Common myeloid progenitor, CD34-positive (primary cell): Measurements from ENCODE around the gene ZNF319.

Experiments used
- CTCF ChIA-PET: fragments of 350-600 bp; sonication (Branson Sonifier 250); formaldehyde crosslinking; loops from one replicate; lab custom pipeline; 2021; ENCODE audit warnings: antibody characterized with exemption; lab: Charles Lee
- POLR2A ChIA-PET: fragments of 350-600 bp; sonication (Branson Sonifier 250); formaldehyde crosslinking; loops from one replicate; lab custom pipeline; 2021; ENCODE audit warnings: antibody characterized with exemption; lab: Charles Lee
- DNase-seq, 3 donors: peaks; one replicate each; pipeline versions ENCODE4 v3.0.0 to v3.0.0-alpha.2; 2013
- H3K27ac ChIP-seq, 2 experiments: 1 replicate in 1 of 2; 2 replicates in 1 of 2; pipeline ENCODE4 v1.7.0; 2013; ENCODE audit warnings: inconsistent platforms in 2 of 2, low read length in 2 of 2, mild to moderate bottlenecking in 2 of 2, low read depth in 1 of 2, moderate library complexity in 1 of 2; ENCODE audit not compliant: severe bottlenecking in 2 of 2, insufficient read depth in 1 of 2, poor library complexity in 1 of 2
- H3K27me3 ChIP-seq, 5 experiments: replicated peaks in 2 of 5; 1 replicate in 3 of 5; 2 replicates in 2 of 5; pipeline versions ENCODE4 v1.6.1 to v1.7.0; 2013; ENCODE audit warnings: low read length in 4 of 5, mild to moderate bottlenecking in 2 of 5, moderate library complexity in 2 of 5, inconsistent platforms in 1 of 5; ENCODE audit not compliant: insufficient read depth in 5 of 5, control insufficient read depth in 4 of 5
- H3K36me3 ChIP-seq, 4 experiments: 1 replicate in 2 of 4; 2 replicates in 2 of 4; pipeline versions ENCODE4 v1.6.1 to v1.7.0; 2013; ENCODE audit warnings: low read length in 3 of 4, control low read depth in 1 of 4, mild to moderate bottlenecking in 1 of 4; ENCODE audit not compliant: control insufficient read depth in 4 of 4, insufficient read depth in 4 of 4
- H3K4me1 ChIP-seq, 4 experiments: 1 replicate in 3 of 4; 2 replicates in 1 of 4; pipeline versions ENCODE4 v1.6.1 to v1.7.1; 2013; ENCODE audit warnings: low read length in 3 of 4, mild to moderate bottlenecking in 3 of 4, control low read depth in 1 of 4, inconsistent platforms in 1 of 4, moderate library complexity in 1 of 4; ENCODE audit not compliant: control insufficient read depth in 4 of 4, insufficient read depth in 4 of 4; ENCODE audit errors: control extremely low read depth in 1 of 4
- H3K4me3 ChIP-seq, 7 experiments: 1 replicate in 4 of 7; 2 replicates in 3 of 7; pipeline versions ENCODE4 v1.5.1 to v1.7.0; 2013; ENCODE audit warnings: mild to moderate bottlenecking in 7 of 7, low read length in 6 of 7, moderate library complexity in 6 of 7, inconsistent platforms in 2 of 7, low read depth in 2 of 7, control low read depth in 1 of 7; ENCODE audit not compliant: insufficient read depth in 4 of 7, control insufficient read depth in 1 of 7; ENCODE audit errors: extremely low read depth in 1 of 7
- H3K9me3 ChIP-seq, 5 experiments: 1 replicate in 4 of 5; 2 replicates in 1 of 5; pipeline versions ENCODE4 v1.6.1 to v1.7.1; 2013; ENCODE audit warnings: low read length in 4 of 5, mild to moderate bottlenecking in 2 of 5, inconsistent platforms in 1 of 5, low read depth in 1 of 5, moderate library complexity in 1 of 5; ENCODE audit not compliant: control insufficient read depth in 4 of 5, insufficient read depth in 2 of 5; ENCODE audit errors: control extremely low read depth in 1 of 5
- WGBS: methylation state at CpG from one replicate; pipeline ENCODE4 v1.1.5; 2013; ENCODE audit not compliant: insufficient coverage; 5-methylcytosine and 5-hydroxymethylcytosine counted together

The ZNF319 gene

GRCh38 chr16:57966986-57967385 is 33.5 kb downstream of the ZNF319 start:
- no peak for DNase-seq
- H3K4me1 ChIP-seq: peaks cover 0 to 11% (median 3%) of the 10 kb centered on the region in 4 experiments
- WGBS: 85% methylated on average over 9 of the region's 9 CpGs
- H3K9me3 ChIP-seq: no peaks in the 10 kb centered on the region
- ChIA-PET POLR2A (no interaction called here), CTCF (interaction anchor here (1.1 to 2.1 kb wide), 2 partner anchors 12 to 24 kb away, joined by 3 to 7 read pairs; no protein-coding TSS in a partner anchor)
- no peak overlapping the region for H3K4me3 ChIP-seq
- no peaks in the 10 kb centered on the region for H3K36me3 ChIP-seq
- H3K27me3 ChIP-seq: no peaks in the 10 kb centered on the region
- no peak overlapping the region for H3K27ac ChIP-seq

GRCh38 chr16:57966204-57966771 is 34.2 kb downstream of the ZNF319 start:
- H3K4me1 ChIP-seq: peaks cover 0 to 10% (median 3%) of the 10 kb centered on the region in 4 experiments
- no peak overlapping the region for H3K27ac ChIP-seq
- POLR2A ChIA-PET: no interaction called here
- H3K27me3 ChIP-seq: no peaks in the 10 kb centered on the region
- CTCF ChIA-PET: interaction anchor here (1.3 to 2.1 kb wide), 2 partner anchors 13 to 60 kb away, joined by 5 to 7 read pairs; no protein-coding TSS in a partner anchor
- H3K36me3 ChIP-seq: no peaks in the 10 kb centered on the region
- WGBS: 10% methylated on average over 2 of the region's 4 CpGs
- DNase-seq: no peak
- no peaks in the 10 kb centered on the region for H3K9me3 ChIP-seq
- H3K4me3 ChIP-seq: no peak overlapping the region

DNA sequence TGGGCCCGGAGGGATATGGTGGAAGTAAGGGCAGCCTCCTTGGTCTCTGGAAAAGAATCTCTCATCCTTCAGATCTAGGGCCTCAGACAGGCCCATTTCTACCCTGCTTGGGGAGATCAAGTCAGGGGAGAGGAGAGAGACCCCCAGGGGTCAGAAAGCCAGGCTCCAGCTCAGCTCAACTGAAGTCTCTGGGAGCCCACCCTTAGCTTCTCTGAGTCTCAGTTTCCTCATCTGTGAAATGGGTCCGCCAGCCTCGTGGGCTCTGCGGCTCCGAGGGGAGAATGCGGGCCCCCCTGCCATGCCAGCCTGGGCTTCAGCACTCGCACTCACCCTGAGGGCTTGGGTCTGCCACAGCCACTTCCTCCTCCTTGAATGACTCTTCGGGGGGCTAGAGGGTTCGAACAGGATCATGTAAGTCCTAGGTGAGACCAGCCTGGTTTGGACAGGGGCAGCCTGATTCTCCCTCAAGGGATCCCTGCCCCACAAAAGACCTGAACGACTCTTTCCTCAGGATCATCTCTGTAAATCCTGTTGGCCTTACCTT is 36.2 kb downstream of the ZNF319 start:
- H3K36me3 ChIP-seq: no peaks in the 10 kb centered on the region
- H3K27me3 ChIP-seq: no peaks in the 10 kb centered on the region
- 88% methylated on average over 10 of the region's 10 CpGs for WGBS
- H3K4me1 ChIP-seq: peaks cover 0 to 10% (median 3%) of the 10 kb centered on the region in 4 experiments
- DNase-seq: no peak
- H3K9me3 ChIP-seq: no peaks in the 10 kb centered on the region
- no peak overlapping the region for H3K27ac ChIP-seq
- ChIA-PET CTCF (no interaction called here), POLR2A (no interaction called here)
- no peak overlapping the region for H3K4me3 ChIP-seq

GRCh38 chr16:57962756-57963155 is 37.7 kb downstream of the ZNF319 start:
- no peaks in the 10 kb centered on the region for H3K36me3 ChIP-seq
- H3K4me1 ChIP-seq: peaks cover 0 to 10% (median 3%) of the 10 kb centered on the region in 4 experiments
- H3K9me3 ChIP-seq: no peaks in the 10 kb centered on the region
- H3K27ac ChIP-seq: no peak overlapping the region
- DNase-seq: no peak
- H3K27me3 ChIP-seq: no peaks in the 10 kb centered on the region
- POLR2A ChIA-PET: no interaction called here
- H3K4me3 ChIP-seq: no peak overlapping the region
- WGBS: 90% methylated on average over 8 of the region's 9 CpGs
- CTCF ChIA-PET: interaction anchor here (1.0 to 1.2 kb wide), 3 partner anchors 9 to 17 kb away, joined by 3 to 4 read pairs (median 4); no protein-coding TSS in a partner anchor

- 84% methylated on average over 4 of the region's 5 CpGs for WGBS
- Histone ChIP-seq H3K9me3 (no peaks in the 10 kb centered on the region), H3K4me3 (no peak overlapping the region), H3K4me1 (peaks cover 0 to 10% (median 3%) of the 10 kb centered on the region in 4 experiments), H3K27me3 (no peaks in the 10 kb centered on the region), H3K27ac (no peak overlapping the region), H3K36me3 (no peaks in the 10 kb centered on the region)
- CTCF ChIA-PET: interaction anchor here (1.1 kb wide), 1 partner anchor 18 kb away, joined by 3 read pairs; no protein-coding TSS in a partner anchor
- DNase-seq: no peak
- POLR2A ChIA-PET: no interaction called here
Observed at GRCh38 chr16:57962046-57962445, 38.4 kb downstream of the ZNF319 start.

DNA sequence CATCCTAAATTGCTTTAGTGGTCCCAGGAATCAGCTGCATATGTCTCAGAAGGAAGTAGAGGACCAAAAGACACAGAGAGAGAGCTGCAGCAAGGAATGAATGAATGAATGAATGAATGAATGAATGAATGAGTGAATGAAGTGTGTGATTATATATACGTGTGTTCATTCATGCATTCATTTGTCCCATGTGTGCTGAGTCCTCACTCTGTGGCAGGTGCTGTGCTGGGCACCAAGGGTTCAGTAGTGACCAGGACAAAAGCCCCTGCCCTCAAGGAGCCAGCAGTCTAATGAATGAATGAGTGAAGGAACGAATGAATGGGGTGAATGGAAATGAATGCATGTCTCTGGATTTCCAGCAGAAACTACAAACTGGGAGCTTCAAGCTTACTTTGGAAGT is 38.9 kb downstream of the ZNF319 start:
- no peak overlapping the region for H3K27ac ChIP-seq
- H3K27me3 ChIP-seq: no peaks in the 10 kb centered on the region
- ChIA-PET POLR2A (no interaction called here), CTCF (no interaction called here)
- peaks cover 0 to 7% (median 1%) of the 10 kb centered on the region in 4 experiments for H3K4me1 ChIP-seq
- DNase-seq: no peak
- no peaks in the 10 kb centered on the region for H3K36me3 ChIP-seq
- WGBS: 86% methylated on average over 2 of the region's 2 CpGs
- H3K4me3 ChIP-seq: no peak overlapping the region
- no peaks in the 10 kb centered on the region for H3K9me3 ChIP-seq

DNA sequence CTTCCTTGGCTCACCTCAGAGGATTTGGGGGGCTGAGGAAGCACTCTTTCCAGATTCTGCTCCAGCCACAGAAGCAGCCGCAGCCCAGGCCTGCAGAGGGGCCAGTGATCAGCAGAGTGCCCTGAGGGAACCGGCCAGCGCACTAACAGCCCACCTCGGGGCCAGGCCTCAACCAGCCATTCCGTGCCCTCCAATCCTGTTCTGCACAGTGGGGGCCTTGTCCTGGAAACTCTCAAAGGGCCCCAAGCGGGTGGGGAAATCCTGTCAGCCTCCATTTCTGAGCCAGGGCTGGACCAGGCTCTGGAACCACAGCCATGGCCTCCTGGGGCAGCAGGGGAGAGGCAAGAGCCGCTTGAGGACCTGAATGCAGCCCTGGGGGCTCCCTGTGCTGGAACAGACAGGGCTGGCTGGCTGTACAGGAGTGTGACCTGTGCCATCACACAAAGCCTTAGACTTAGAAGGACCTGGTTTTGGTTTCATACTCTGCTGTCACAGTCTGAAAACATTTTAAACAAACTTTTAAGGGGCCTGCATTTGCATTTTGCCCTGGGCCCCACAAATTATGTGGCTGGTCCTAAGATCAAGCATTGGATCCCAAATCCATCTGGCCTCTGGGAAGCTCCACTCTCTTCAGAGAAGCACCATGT is 39.5 kb downstream of the ZNF319 start:
- POLR2A ChIA-PET: no interaction called here
- no peak overlapping the region for H3K4me3 ChIP-seq
- H3K27ac ChIP-seq: no peak overlapping the region
- H3K27me3 ChIP-seq: no peaks in the 10 kb centered on the region
- H3K4me1 ChIP-seq: peaks cover 0 to 2% (median 0%) of the 10 kb centered on the region in 4 experiments
- no peaks in the 10 kb centered on the region for H3K36me3 ChIP-seq
- 96% methylated on average over 7 of the region's 7 CpGs for WGBS
- no peak for DNase-seq
- CTCF ChIA-PET: interaction anchor here (1.1 kb wide), 1 partner anchor 18 kb away, joined by 3 read pairs; no protein-coding TSS in a partner anchor
- H3K9me3 ChIP-seq: no peaks in the 10 kb centered on the region
